GM10847 (cell line): Measurements from ENCODE around the gene SCN1A.

Experiments
- POLR2A ChIP-seq: IDR thresholded peaks from 2 replicates; pipeline ENCODE4 v1.6.1; 2011; ENCODE audit not compliant: insufficient read length; ENCODE audit errors: extremely low read depth

The SCN1A gene

DNA sequence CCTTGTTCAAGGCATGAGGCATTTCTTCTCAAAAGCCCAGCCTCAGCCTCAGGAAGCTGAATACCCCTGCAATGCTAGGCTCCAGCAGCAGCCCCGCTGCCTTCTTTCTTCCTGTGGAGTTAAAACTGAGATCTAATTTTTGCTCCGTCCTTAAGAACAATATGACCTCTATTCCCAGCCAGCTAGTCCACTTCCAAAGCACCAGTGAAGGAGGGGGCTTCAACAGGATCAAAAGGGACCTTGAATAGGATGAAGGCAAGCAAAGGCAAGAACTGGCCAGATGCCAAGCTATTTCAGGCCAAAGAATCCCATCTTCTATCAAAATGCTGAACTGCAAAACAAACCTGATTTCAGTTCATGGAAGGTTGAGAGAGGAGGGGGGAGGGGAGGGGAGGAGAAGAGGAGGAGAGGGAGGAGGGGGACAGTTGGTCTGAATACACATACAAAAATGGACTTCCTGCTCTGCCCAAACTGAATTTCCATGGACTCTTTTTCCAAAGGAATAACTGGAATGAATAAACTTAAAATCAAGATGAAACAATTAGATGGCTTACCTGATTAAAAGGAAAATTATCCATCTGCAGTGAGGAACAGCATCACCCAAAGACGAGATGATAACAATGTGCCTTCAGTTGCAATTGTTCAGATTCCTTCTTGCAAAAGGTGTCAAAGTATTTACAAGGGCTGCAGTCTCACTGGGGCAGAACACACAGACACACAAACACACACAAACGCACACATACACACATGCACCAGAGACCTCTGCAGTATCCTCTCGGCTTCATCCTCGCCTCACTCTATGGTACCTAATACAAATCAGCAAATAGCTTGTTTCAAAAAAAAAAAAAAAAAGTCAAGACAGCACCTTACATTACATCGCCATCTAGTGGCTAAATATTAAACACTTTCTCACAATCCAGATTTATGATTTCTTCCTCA lies at the start of gene SCN1A:
Gene SCN1A, minus strand, starts transcription at position 804 of the 939 bp plus-strand sequence. CDS start 54,399 bp downstream, outside the sequence.
- TF ChIP-seq POLR2A: no peak

GRCh38 chr2:166173263-166173662 lies 45.4 kb upstream of the SCN1A start:
- TF ChIP-seq POLR2A: no peak

GRCh38 chr2:166171216-166171615 lies 43.4 kb upstream of the SCN1A start:
- no peak for TF ChIP-seq POLR2A

GRCh38 chr2:166170356-166170755 lies 42.5 kb upstream of the SCN1A start:
- TF ChIP-seq POLR2A: no peak

GRCh38 chr2:166167449-166167848 lies 39.6 kb upstream of the SCN1A start:
- no peak for TF ChIP-seq POLR2A

GRCh38 chr2:166163775-166164174 lies 36.0 kb upstream of the SCN1A start:
- TF ChIP-seq POLR2A: no peak

DNA sequence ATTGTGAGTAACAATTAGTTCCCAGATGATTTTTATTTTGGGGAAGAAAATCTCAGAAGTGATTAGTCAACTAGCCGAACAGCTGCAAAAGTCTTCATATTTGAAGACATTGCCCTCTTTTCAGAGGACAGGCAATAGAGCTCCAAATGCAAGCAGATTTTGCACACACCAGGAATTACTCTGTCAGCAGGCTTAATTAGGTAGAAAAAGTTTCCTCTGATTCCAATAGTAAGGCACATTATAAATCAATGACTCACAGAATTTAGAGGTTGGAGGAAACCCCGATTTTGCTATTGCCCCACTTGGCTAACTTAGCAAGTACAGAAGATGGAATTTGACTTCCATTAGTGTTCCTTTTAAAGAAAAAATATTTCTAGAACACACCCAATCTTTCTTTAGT lies 30.7 kb upstream of the SCN1A start:
- TF ChIP-seq POLR2A: no peak

DNA sequence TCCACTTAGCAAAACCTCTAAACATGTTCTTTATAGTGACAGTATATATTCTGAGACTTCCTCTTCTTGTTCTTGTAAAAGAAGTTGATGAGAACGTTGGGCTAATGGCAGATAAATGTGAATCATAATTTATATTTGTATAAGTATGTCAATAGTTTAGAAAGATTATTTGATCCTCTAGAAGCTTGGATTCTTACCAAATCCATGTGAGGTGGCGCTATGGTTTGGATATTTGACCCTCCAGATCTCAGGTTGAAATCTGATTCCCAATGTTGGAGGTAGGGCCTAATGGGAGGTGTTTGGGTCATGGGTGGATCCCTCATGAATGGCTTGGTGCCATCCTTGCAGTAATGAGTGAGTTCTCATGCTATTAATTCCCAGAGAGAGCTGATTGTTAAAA lies 29.8 kb upstream of the SCN1A start:
- no peak for TF ChIP-seq POLR2A

GRCh38 chr2:166156985-166157490 lies 29.2 kb upstream of the SCN1A start:
- no peak for TF ChIP-seq POLR2A

GRCh38 chr2:166155589-166155988 lies 27.8 kb upstream of the SCN1A start:
- no peak for TF ChIP-seq POLR2A

GRCh38 chr2:166154685-166155338 lies 27.0 kb upstream of the SCN1A start:
- no peak for TF ChIP-seq POLR2A

GRCh38 chr2:166152064-166152463 lies 24.2 kb upstream of the SCN1A start:
- no peak for TF ChIP-seq POLR2A

DNA sequence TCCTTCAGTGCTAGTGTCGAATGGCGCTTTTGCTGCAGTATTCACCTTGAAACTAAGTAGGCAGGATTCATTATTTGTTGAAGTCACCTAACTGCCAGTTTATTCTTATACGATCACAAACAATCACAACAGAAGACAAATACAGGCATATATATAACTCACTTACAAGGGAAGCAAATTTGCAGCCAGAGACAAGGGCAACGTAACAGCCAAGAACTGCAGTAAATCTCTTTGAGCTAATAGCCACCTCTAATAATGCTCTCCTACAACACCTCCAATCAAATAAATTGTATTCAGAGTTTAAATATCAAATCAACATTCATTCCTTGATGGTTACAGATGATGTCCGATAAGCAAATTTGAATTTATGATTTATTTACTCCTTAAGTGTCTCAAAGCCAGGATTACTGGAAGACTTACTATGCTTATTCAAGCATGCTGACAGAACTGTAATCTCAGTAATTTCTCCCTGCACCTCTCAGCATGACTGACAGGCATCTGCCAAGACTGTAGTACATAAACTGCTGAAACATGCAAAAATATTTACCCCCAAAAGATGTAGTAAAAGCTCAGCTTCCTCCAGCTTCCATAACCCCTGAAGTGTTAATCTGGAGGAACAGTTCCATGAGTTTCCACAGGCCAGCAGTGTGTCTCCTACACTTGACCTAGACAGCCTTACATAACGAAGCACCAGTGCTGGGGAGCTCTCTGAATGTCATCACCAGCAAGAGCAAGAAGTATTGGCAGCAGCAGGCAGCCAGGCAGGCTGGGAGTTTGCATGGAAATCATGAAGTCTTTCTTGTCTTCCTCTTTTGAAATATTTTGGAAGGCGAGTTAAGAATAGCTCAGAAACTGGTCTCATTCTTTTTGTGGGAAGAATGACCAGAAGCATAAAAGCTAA lies 20.9 kb upstream of the SCN1A start:
- TF ChIP-seq POLR2A: no peak

GRCh38 chr2:166147883-166148282 lies 20.1 kb upstream of the SCN1A start:
- TF ChIP-seq POLR2A: no peak

DNA sequence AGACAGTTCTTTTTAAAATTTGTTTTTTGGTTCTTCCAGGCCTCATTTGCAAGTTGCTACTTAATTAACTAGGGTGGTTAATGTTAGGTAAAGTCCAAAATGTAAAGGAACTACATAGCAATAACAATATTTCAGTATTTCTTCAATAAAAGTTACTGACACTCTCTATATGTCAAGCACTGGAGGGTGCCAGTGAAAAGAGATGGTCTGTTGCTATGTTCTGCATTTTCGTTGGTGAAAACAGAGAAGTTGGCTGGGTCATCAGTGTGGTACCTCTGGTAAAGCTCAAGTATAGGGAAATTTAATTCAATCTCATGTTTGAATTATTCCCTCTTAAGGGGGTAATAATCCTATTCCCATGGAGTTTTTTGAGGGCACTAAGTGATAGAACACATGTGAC lies 16.3 kb upstream of the SCN1A start:
- TF ChIP-seq POLR2A: no peak
